ENCODE results near the gene CLEC3A. TPM values are rescaled to one million over a fixed set of nuclear protein-coding genes. Genes with fewer than 3 reads are reported as not detected.

Gene CLEC3A
- total RNA-seq, 4 donors from 2014 or later: not detected

DNA sequence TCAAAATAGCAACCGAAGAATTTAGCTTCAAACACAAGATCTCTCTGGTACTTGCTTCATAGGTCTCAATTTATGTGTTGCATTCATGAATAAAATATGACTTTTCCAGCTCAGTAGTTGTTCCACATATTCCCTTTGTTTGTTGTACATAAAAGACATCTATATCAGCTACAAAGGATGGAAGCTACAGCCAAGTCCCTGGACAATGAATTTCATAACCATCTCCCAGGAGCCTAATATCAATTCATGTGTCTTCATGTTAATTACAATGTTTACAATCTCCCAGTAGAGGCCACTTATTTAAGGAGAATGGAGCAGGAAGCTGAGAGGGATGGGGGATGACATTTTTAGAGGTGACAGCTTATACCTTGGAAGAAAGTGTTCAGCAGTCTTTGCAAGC lies 3.3 kb downstream of the CLEC3A start:
- Histone ChIP-seq H3K36me3 (no peaks in the 10 kb centered on the region), H3K4me1 (no peaks in the 10 kb centered on the region), H3K27ac (no peak overlapping the region), H3K9me3 (no peaks in the 10 kb centered on the region), H3K4me3 (no peak overlapping the region), H3K27me3 (no peaks in the 10 kb centered on the region)
- TF ChIP-seq, protein P1, sequence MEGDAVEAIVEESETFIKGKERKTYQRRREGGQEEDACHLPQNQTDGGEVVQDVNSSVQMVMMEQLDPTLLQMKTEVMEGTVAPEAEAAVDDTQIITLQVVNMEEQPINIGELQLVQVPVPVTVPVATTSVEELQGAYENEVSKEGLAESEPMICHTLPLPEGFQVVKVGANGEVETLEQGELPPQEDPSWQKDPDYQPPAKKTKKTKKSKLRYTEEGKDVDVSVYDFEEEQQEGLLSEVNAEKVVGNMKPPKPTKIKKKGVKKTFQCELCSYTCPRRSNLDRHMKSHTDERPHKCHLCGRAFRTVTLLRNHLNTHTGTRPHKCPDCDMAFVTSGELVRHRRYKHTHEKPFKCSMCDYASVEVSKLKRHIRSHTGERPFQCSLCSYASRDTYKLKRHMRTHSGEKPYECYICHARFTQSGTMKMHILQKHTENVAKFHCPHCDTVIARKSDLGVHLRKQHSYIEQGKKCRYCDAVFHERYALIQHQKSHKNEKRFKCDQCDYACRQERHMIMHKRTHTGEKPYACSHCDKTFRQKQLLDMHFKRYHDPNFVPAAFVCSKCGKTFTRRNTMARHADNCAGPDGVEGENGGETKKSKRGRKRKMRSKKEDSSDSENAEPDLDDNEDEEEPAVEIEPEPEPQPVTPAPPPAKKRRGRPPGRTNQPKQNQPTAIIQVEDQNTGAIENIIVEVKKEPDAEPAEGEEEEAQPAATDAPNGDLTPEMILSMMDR (IDR thresholded peaks at IDR 0.05 in 4 of 5, conservative IDR thresholded peaks at IDR 0.05 in 1 of 5): no peak
- no peak for TF ChIP-seq POLR2A (IDR thresholded peaks at IDR 0.05)
- in situ Hi-C loops (cut with MboI; ENCODE audit: low sequenced_read_pairs in 4 of 4) (no loop called here), intact Hi-C loops (cut with DNase I; ENCODE audit: low total_unique reads) (no loop called here)
- ATAC-seq (no peak), DNase-seq (no peak)

- DNase-seq: no peak
- H3K4me1 ChIP-seq: no peaks in the 10 kb centered on the region
- H3K4me3 ChIP-seq: no peak overlapping the region
- no peak for ATAC-seq
- no peaks in the 10 kb centered on the region for H3K9me3 ChIP-seq
- H3K27me3 ChIP-seq: no peaks in the 10 kb centered on the region
- no peak for TF ChIP-seq POLR2A (IDR thresholded peaks at IDR 0.05)
- TF ChIP-seq, protein P1 (IDR thresholded peaks at IDR 0.05 in 4 of 5, conservative IDR thresholded peaks at IDR 0.05 in 1 of 5): no peak
- H3K27ac ChIP-seq: no peak overlapping the region
- intact Hi-C loops (cut with DNase I; ENCODE audit: low total_unique reads) (no loop called here), in situ Hi-C loops (cut with MboI; ENCODE audit: low sequenced_read_pairs in 4 of 4) (no loop called here)
- no peaks in the 10 kb centered on the region for H3K36me3 ChIP-seq
Measured at GRCh38 chr16:78028018-78028417, 5.7 kb downstream of the CLEC3A start.

GRCh38 chr16:78034530-78034929 lies 12.2 kb downstream of the CLEC3A start:
- no peak for DNase-seq
- H3K4me1 ChIP-seq: peaks cover 16 to 17% of the 10 kb centered on the region in 2 donors
- intact Hi-C loops (cut with DNase I; ENCODE audit: low total_unique reads): no loop called here
- TF ChIP-seq, protein P1 (IDR thresholded peaks at IDR 0.05 in 4 of 5, conservative IDR thresholded peaks at IDR 0.05 in 1 of 5): no peak
- no peak for TF ChIP-seq POLR2A (IDR thresholded peaks at IDR 0.05)
- H3K9me3 ChIP-seq: no peaks in the 10 kb centered on the region
- H3K36me3 ChIP-seq: no peaks in the 10 kb centered on the region
- H3K27ac ChIP-seq: peak overlapping the region in 1 of 4 donors; percentile 10
- in situ Hi-C loops (cut with MboI; ENCODE audit: low sequenced_read_pairs in 4 of 4): no loop called here
- no peak overlapping the region for H3K4me3 ChIP-seq
- peak in 1 of 2 donors; percentile 41 for ATAC-seq
- H3K27me3 ChIP-seq: no peaks in the 10 kb centered on the region

DNA sequence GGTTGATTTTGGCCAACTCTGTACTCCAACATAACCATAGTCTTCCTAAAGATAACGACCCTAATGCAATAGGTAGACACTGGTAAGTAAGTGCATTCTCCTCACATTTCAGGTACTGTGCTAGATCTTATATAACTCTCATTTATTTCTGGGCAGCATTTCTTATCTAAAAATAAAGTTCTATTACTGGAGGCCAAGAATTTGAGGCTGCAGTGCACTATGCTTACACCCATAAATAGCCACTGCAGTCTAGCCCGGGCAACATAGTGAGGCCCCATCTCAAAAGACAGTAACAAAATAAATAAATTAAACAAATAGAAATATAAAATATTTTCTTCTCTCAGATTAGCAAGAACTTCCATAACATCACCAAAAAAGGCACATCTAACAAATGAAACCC lies 12.7 kb downstream of the CLEC3A start:
- intact Hi-C loops (cut with DNase I; ENCODE audit: low total_unique reads): no loop called here
- no peaks in the 10 kb centered on the region for H3K27me3 ChIP-seq
- ATAC-seq (peak; percentile 68 to 72), DNase-seq (no peak)
- no peak overlapping the region for H3K4me3 ChIP-seq
- in situ Hi-C loops (cut with MboI; ENCODE audit: low sequenced_read_pairs in 4 of 4): no loop called here
- H3K36me3 ChIP-seq: no peaks in the 10 kb centered on the region
- peaks cover 16 to 17% of the 10 kb centered on the region in 2 donors for H3K4me1 ChIP-seq
- H3K9me3 ChIP-seq: no peaks in the 10 kb centered on the region
- H3K27ac ChIP-seq: peak overlapping the region in 1 of 4 donors; percentile 10
- no peak for TF ChIP-seq POLR2A (IDR thresholded peaks at IDR 0.05)
- TF ChIP-seq, protein P1 (IDR thresholded peaks at IDR 0.05 in 4 of 5, conservative IDR thresholded peaks at IDR 0.05 in 1 of 5): no peak

DNA sequence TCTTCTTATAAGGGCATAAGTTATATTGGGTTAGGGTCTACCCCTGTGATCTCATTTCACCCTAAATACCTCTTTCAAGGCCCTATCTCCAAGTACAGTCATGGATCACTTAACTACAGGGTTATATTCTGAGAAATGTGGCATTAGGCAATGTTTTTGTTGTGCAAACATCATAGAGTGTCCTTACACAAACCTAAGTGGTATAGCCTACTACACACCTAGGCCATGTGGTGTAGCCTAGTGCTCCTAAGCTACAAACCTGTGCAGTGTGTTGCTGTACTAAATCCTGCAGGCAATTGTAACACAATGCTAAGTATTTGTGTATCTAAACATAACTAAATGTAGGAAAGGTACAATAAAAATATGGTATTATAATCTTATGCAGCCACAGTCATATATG lies 18.0 kb downstream of the CLEC3A start:
- no peak for ATAC-seq
- Histone ChIP-seq H3K36me3 (no peaks in the 10 kb centered on the region), H3K9me3 (no peaks in the 10 kb centered on the region), H3K4me1 (peaks cover 4 to 5% of the 10 kb centered on the region in 2 donors), H3K27me3 (no peaks in the 10 kb centered on the region), H3K27ac (no peak overlapping the region), H3K4me3 (no peak overlapping the region)
- no peak for DNase-seq
- in situ Hi-C loops (cut with MboI; ENCODE audit: low sequenced_read_pairs in 4 of 4) (no loop called here), intact Hi-C loops (cut with DNase I; ENCODE audit: low total_unique reads) (no loop called here)
- TF ChIP-seq, protein P1 (IDR thresholded peaks at IDR 0.05 in 4 of 5, conservative IDR thresholded peaks at IDR 0.05 in 1 of 5): no peak
- no peak for TF ChIP-seq POLR2A (IDR thresholded peaks at IDR 0.05)
